ENCODE data around the gene LRP2BP.
"Not testable (repeated sequence)": the region's sequence is repeated elsewhere in the genome, so short reads cannot be mapped to it uniquely, and the experiment has no call there.

The LRP2BP gene

GRCh38 chr4:185395956-185396723 is 416 bp upstream of the LRP2BP start:
- DNase-seq (ENCODE audit: low read depth): peak; percentile 97

- no peak for DNase-seq (ENCODE audit: low read depth)
Observed at GRCh38 chr4:185394568-185395237, 1.0 kb downstream of the LRP2BP start.

- no peak for DNase-seq (ENCODE audit: low read depth)
Observed at GRCh38 chr4:185392156-185392555, 3.6 kb downstream of the LRP2BP start.

DNA sequence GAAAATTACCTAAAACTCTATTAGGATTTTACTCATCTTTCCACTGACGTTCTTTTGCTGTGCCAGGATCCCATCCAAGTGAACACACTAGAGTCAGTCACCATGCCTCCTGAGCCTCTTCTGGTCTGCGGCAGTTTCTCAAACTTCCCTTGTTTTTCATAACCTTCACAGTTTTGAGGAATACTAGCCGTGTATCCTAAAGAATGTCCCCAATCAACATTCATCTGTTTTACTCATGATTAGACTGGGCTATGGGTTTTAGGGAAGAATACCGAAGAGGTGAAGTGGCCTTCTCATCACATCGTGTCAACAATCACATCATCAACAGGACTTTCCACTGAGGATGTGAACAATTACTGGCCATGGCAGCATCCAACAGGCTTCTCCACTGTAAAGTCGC is 4.8 kb downstream of the LRP2BP start:
- no peak for DNase-seq (ENCODE audit: low read depth)

DNA sequence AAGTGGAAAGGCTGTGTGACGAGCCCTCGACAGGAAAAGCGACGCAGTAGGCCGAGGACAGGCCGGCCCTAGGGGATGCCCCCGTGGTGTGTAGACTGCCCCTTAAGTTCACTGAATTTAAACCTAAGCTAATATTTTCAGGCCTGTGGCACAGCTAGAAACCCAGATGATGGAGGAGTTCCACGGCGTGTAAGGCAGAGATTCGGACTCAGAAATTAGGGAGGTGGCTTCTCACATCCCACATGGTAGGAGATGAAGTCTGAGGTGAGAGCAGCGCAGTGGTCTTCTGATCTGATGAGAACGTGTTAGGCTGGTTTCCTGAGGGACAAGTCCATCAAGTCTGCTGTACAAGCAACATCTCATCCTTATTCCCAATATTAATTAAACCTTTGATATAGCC is 7.8 kb downstream of the LRP2BP start:
- no peak for DNase-seq (ENCODE audit: low read depth)

DNA sequence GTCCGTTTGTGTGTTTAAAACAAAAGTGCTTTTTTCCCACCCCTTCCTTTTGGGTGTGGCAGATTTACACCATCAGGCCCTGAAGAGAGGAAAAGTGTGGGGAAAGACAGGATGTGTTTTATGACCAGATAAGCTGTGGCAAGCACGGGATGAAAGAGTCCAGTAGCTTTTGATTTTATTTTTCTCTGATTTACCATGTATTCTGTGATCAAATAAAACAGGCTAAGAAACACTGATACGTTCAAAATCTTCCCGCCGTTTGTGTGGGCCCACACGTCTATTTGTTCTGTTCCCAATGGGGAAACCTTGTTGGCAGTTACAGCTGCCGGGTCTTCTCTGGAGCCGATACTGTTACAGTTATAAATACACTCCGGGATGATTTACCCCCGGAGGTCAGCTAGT is 10.8 kb downstream of the LRP2BP start:
- DNase-seq (ENCODE audit: low read depth): no peak

- DNase-seq (ENCODE audit: low read depth): no peak
Observed at GRCh38 chr4:185384061-185384460, 11.7 kb downstream of the LRP2BP start.

GRCh38 chr4:185383451-185383850 is 12.3 kb downstream of the LRP2BP start:
- DNase-seq (ENCODE audit: low read depth): no peak

DNA sequence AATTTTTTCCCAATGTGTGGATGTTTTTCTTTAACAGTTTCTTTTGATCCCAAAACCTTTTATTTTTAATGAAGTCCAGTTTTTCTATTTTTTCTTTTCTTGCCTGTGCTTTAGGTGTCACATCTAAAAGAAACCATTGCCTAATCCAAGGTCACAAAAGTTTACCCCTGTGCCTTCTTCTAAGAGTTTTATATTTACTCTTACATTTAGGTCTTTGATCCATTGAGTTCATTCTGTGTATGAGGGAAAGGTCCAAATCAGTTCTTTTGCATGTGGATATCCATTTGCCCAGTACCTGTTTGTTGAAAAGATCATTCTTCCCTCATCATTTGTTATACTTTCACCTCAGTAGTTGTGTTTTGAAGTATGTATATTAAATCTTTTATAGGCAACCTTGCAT is 13.0 kb downstream of the LRP2BP start:
- no peak for DNase-seq (ENCODE audit: low read depth)

- no peak for DNase-seq (ENCODE audit: low read depth)
Observed at GRCh38 chr4:185381288-185382196, 14.2 kb downstream of the LRP2BP start.

- DNase-seq (ENCODE audit: low read depth): no peak
Observed at GRCh38 chr4:185380320-185380719, 15.4 kb downstream of the LRP2BP start.

GRCh38 chr4:185379326-185380295 is 16.1 kb downstream of the LRP2BP start:
- no peak for DNase-seq (ENCODE audit: low read depth)

DNA sequence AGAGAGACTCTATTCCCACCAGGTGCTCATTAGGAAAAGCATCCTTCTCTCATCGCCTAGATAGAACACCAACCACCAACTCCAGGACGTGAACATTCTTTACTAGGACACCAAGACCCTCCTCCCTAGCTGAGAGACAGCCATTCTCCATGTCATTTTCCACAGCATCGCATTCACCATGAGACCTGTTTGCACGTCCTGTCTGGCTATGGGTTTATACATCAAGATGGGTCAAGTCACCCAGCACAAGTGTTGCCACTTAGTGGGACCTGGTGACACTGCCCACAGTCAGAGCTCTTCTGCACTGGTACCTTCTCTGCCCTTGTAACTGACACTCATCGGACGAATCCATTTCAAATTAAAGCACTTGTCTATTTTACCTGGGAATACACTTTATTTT is 17.5 kb downstream of the LRP2BP start:
- no peak for DNase-seq (ENCODE audit: low read depth)

DNA sequence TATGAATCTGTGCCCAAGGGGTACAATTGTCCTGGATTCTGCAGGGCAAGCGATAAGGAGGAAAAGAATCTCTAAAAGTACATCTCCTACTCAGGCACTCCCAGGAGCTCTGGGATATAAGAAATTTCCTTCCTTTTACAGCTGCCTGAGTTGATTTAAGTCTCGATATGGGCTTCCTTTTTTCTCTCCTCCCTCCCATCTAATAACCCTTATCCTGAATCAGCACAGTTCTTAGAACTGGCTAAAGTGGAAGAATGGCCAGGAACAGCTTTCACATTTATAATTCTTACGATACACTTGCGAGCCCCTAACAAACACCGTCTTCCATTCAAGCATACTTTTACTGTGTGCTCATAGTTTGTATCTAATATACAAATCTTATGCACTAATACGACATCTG is 21.2 kb downstream of the LRP2BP start:
- DNase-seq (ENCODE audit: low read depth): no peak

DNA sequence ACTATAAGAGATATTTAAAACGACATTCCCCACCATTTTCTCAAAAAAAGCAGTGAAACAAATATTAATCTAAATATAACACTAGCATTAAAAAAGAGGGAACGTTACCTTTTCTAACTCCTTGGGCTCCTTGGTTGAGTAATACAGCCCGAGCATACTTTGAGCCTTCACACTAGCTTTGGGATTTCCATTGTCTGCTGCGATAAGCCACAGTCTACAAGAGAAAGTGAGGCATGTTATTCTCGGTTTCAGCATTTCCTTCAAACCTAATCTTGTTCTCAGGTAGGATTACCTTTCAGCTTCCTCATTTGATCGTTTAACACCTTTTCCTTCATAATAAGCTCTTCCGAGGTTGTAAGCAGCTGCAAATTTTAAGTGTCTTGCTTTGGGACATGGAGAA is 21.7 kb downstream of the LRP2BP start:
- DNase-seq (ENCODE audit: low read depth): no peak

DNA sequence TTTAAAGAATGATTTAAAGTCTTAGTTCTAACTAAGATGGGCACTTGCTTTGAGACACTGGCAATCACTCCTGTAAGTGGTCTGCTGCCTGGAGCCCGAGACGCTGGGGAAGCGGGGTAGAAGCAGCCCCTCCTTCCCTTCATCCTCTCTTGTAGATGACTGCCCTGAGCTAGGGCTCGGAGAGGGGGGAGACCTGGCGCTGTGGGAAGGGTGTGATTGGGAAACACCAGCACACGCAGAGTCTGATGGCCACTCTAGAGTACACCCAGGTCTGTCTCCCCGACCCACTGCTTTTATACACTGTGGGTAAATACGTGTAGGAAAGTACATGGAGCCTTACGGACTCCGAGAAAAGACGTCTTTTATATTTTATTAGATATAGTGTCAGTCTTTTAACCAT is 24.0 kb downstream of the LRP2BP start:
- no peak for DNase-seq (ENCODE audit: low read depth)

GRCh38 chr4:185370268-185370949 is 25.3 kb downstream of the LRP2BP start:
- no peak for DNase-seq (ENCODE audit: low read depth)

DNA sequence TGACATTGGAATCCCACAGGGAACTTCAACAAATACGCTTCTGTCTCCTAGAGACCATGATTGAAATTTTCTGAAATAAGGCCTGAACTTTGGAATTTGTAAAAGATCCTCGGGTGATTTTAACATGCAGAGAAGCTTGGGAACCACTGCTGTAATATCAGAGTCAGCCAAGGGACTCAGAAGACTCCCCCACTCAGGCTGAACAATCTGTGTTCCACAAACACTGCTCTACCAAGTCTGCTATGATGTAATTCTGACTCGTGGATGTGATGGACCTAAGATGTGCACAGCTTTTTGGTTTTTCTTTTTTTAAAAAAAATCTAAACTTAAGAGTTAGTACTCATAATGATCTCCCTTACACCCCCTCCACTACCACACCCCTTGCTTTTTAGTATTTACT is 26.0 kb downstream of the LRP2BP start:
- no peak for DNase-seq (ENCODE audit: low read depth)

GRCh38 chr4:185364886-185365285 is 30.8 kb downstream of the LRP2BP start:
- DNase-seq (ENCODE audit: low read depth): no peak

- DNase-seq (ENCODE audit: low read depth): no peak
Observed at GRCh38 chr4:185363251-185363650, 32.5 kb downstream of the LRP2BP start.

GRCh38 chr4:185362570-185362969 is 33.2 kb downstream of the LRP2BP start:
- DNase-seq (ENCODE audit: low read depth): not testable (repeated sequence)
